ENCODE measurements around the gene TRMT1. TPM values are rescaled to one million over a fixed set of nuclear protein-coding genes. Genes with fewer than 3 reads are reported as not detected.

Gene TRMT1
- total RNA-seq, 6 experiments from 2014 or later = 36.3 to 49.9 (median 39.6) TPM

DNA sequence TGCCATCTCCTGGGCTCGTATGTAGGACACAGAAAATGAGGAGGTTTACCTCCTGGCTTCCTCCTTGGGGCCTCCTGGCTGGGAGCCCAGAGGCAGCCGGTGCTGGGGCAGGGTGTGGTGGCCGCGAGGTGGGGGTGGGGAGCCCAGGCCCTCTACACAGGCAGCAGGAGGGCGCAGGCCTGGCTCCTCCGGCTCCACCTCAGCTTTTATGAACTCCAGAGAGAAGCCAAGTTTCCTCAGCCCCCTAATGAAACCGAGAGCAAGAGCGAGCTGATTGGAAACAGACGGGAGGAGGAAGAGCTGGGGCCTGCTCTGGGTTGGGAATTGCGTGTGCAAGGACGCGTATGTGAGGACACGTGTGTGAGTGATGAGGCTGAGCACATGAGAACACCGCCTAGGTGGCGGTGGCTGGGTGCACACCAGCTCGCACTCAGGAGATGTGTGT is 37.0 kb downstream of the TRMT1 start:
- H3K9me3 Mint-ChIP-seq = no peaks in the 10 kb centered on the region
- TF ChIP-seq, protein P1, sequence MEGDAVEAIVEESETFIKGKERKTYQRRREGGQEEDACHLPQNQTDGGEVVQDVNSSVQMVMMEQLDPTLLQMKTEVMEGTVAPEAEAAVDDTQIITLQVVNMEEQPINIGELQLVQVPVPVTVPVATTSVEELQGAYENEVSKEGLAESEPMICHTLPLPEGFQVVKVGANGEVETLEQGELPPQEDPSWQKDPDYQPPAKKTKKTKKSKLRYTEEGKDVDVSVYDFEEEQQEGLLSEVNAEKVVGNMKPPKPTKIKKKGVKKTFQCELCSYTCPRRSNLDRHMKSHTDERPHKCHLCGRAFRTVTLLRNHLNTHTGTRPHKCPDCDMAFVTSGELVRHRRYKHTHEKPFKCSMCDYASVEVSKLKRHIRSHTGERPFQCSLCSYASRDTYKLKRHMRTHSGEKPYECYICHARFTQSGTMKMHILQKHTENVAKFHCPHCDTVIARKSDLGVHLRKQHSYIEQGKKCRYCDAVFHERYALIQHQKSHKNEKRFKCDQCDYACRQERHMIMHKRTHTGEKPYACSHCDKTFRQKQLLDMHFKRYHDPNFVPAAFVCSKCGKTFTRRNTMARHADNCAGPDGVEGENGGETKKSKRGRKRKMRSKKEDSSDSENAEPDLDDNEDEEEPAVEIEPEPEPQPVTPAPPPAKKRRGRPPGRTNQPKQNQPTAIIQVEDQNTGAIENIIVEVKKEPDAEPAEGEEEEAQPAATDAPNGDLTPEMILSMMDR (IDR thresholded peaks at IDR 0.05) = no peak
- no peak for DNase-seq
- peak overlapping the region; percentile 40; the same call in 1 of the 2 replicates for H3K27ac Mint-ChIP-seq
- H3K27me3 Mint-ChIP-seq (ENCODE audit: insufficient read depth) = peaks cover 6% of the 10 kb centered on the region
- H3K36me3 Mint-ChIP-seq (ENCODE audit: low read depth) = peaks cover 12% of the 10 kb centered on the region; the same call in 1 of the 2 replicates
- H3K4me3 Mint-ChIP-seq = no peak overlapping the region
- H3K4me1 Mint-ChIP-seq (ENCODE audit: low read depth) = peaks cover 16% of the 10 kb centered on the region

DNA sequence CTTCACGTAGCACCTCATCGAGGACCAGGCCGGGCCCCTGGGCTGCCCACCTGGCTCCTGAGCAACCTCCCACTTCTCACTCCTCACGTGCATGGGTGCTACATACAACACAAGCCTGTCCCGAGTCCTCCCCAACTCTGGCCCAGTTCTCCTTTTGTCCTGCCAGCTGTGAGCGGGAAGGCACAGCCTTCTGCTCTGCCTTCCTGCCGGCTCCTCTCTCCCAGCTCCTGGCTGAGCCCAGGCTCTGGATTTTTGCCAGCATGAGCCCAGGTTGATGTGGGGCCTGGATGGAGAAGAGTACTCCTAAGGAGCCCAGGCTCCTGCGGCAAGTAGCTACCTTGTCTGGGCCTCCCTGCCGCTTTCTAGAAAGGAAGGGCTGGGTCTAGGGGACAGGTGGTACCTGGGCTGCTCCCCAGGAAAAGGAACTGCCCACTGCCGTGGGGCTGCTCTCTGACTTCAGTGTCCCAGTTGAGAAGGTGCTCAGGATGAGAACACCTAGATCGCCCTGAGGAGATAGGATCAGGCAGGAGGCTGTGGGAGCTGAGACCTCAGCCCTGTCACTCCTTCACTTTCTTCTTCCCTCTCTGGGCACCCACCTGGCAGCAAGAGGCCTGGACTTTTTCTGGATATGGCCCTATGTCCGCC is 37.5 kb downstream of the TRMT1 start:
- Mint-ChIP-seq H3K36me3 (ENCODE audit: low read depth) (peaks cover 10% of the 10 kb centered on the region; the same call in 1 of the 2 replicates), H3K4me1 (ENCODE audit: low read depth) (peaks cover 16% of the 10 kb centered on the region), H3K4me3 (no peak overlapping the region), H3K9me3 (no peaks in the 10 kb centered on the region), H3K27ac (peak overlapping the region; percentile 40; the same call in 1 of the 2 replicates), H3K27me3 (ENCODE audit: insufficient read depth) (peaks cover 5% of the 10 kb centered on the region)
- DNase-seq = no peak
- TF ChIP-seq, protein P1 (IDR thresholded peaks at IDR 0.05) = no peak

DNA sequence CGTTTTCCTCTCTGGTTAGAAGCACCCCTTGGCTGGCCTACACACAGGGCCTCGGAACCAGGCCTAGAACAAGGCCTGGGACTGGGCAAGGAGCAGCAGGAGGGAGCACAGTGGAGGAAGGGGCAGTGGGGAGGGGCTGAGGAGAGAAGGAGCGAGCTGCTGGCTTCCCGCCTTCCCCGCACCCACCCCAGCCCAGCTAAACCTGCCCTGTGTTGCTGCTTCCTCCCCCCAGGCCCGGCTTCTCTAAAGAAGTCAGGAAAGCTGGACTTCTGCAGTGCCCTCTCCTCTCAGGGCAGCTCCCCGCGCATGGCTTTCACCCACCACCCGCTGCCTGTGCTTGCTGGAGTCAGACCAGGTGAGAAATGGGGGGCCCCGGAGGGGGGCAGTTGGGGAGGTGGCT is 38.2 kb downstream of the TRMT1 start:
- H3K4me3 Mint-ChIP-seq = no peak overlapping the region
- H3K4me1 Mint-ChIP-seq (ENCODE audit: low read depth) = peaks cover 16% of the 10 kb centered on the region
- H3K9me3 Mint-ChIP-seq = no peaks in the 10 kb centered on the region
- no peak overlapping the region for H3K27ac Mint-ChIP-seq
- H3K36me3 Mint-ChIP-seq (ENCODE audit: low read depth) = peaks cover 16% of the 10 kb centered on the region; the same call in 1 of the 2 replicates
- peaks cover 5% of the 10 kb centered on the region for H3K27me3 Mint-ChIP-seq (ENCODE audit: insufficient read depth)
- no peak for DNase-seq
- TF ChIP-seq, protein P1 (IDR thresholded peaks at IDR 0.05) = no peak

DNA sequence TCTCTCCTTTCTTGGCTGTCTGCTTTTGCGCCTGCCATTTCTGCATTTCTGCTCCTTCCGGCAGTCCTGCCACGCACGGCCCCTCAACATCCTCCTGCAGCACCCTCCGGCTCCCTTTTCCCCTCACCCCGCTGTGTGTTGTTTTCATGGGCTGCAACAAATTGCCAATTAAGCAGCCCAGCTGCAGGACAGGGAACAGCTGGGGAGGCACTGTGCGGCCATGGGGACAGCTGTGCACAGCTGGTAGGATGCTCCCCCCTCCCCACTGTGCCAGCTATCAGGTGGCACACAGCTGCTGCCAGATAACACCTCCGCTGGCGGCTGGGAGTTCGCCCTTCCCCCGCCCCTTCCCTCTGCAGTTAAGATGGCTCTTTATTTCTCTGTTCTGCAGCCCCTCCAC is 39.3 kb downstream of the TRMT1 start:
- Mint-ChIP-seq H3K4me1 (ENCODE audit: low read depth) (peaks cover 16% of the 10 kb centered on the region), H3K9me3 (no peaks in the 10 kb centered on the region), H3K27me3 (ENCODE audit: insufficient read depth) (peaks cover 3% of the 10 kb centered on the region), H3K36me3 (ENCODE audit: low read depth) (peaks cover 15% of the 10 kb centered on the region; the same call in 1 of the 2 replicates), H3K4me3 (no peak overlapping the region), H3K27ac (no peak overlapping the region)
- DNase-seq = no peak
- TF ChIP-seq, protein P1 (IDR thresholded peaks at IDR 0.05) = no peak

DNA sequence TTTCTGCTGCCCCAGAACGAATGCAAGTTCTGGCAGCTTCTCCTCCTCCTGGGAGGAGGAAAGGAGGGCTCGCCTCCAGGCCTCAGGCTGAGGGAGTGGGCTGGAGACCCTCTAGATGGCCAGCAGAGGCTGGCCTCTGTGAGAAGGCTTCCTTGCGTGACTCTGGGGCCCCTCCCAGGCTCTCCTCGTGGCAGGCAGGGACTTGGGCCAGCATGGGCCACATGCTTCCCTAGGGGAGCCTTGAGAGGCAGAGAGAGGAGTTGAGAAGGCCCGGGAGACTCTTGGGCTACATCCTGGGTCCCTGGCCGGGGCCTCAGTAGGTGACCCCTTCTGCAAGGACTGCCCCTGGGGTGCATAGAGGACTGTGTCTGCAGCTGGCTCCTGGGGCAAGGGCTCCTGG is 39.8 kb downstream of the TRMT1 start:
- Mint-ChIP-seq H3K27ac (no peak overlapping the region), H3K36me3 (ENCODE audit: low read depth) (peaks cover 12% of the 10 kb centered on the region; the same call in 1 of the 2 replicates), H3K4me1 (ENCODE audit: low read depth) (peaks cover 16% of the 10 kb centered on the region), H3K27me3 (ENCODE audit: insufficient read depth) (peaks cover 3% of the 10 kb centered on the region), H3K4me3 (no peak overlapping the region), H3K9me3 (no peaks in the 10 kb centered on the region)
- TF ChIP-seq, protein P1 (IDR thresholded peaks at IDR 0.05) = no peak
- DNase-seq = no peak

All from HFFc6 (cell line).